ENCODE data around the gene YIF1A.
"Not testable (repeated sequence)": the region's sequence is repeated elsewhere in the genome, so short reads cannot be mapped to it uniquely, and the experiment has no call there.

YIF1A gene

DNA sequence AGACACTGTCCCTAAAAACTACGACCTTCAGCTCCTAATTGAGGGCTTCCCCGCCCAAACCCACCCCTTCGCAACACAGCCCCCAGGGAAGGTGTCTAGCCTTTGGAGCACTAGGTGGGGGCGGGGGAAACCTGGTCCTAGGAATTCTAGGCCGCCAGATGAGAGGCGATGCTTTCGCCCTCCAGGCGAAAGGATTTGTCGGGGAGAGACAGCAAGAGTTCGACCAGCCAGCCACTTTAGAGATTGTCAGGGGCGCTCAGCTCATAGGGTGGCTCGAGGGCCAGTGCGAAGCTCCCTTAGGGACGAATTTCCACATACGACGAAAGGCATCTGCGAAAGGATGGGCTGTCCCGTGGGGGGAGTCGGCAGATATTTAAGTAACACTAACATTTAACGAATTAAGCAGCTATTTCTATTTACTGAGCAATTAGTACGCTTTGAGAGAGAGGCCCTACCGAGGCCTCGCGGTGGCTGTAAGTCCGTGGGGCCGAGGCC, 22.6 kb upstream of the YIF1A start:
- DNase-seq: no peak

- DNase-seq: not testable (repeated sequence)
These were observed 22.0 kb upstream of the YIF1A start for GRCh38 chr11:66310803-66311440.

DNA sequence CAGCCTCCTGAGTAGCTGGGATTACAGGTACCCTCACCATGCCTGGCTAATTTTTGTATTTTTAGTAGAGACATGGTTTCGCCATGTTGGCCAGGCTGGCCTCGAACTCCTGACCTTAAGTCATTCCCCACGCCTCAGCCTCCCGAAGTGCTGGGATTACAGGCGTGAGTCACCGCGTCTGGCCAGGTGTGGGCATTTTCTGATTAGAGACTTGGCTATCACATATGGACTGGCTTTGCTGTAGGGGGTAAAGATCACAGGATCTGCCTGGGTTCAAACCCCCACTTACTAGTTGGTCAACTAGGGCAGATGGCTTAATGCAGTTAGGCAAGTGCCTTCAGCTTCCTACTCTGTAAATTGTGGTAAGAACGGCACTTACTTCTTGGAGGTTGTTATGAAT, 21.4 kb upstream of the YIF1A start:
- no peak for DNase-seq

DNA sequence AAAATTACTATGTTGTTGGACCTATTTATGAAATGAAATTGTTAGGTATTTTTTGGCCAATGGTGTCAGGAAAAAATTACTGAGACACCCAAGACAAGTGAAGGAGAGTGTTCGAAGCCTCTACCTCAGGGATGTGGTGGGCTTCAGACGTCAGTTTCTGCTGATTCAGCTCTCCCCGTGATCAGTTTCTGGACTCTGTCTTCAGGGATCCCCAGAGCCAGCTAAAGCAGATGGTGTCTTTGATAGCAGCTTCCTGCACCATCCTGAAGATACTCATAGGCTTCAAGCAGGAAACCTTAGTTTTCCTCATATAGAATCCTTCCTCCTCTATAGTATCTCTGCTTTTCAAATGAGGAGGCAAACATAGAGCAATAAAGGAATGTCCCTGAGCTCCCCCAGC, 20.5 kb upstream of the YIF1A start:
- no peak for DNase-seq

GRCh38 chr11:66302656-66303055, 13.7 kb upstream of the YIF1A start:
- DNase-seq: no peak

- no peak for DNase-seq
These were observed 10.2 kb upstream of the YIF1A start for GRCh38 chr11:66299186-66299585.

DNA sequence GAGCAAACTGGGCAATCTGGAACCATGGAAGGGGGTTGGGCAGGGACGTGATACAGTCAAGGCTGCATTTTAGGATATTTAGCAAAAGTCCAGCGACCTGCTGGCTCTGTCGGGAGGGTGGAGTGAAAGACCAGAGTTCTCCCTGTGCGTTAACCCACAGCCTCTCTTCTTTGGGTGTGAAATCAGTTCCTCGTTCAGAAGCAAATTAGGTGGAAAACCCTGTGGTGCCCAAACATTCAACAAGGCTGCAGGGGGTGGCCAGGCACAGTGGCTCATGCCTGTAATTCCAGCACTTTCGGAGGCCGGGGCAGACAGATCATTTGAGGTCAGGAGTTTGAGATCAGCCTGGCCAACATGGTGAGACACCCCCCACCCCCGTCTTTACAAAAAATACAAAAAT, 8.7 kb upstream of the YIF1A start:
- no peak for DNase-seq

DNA sequence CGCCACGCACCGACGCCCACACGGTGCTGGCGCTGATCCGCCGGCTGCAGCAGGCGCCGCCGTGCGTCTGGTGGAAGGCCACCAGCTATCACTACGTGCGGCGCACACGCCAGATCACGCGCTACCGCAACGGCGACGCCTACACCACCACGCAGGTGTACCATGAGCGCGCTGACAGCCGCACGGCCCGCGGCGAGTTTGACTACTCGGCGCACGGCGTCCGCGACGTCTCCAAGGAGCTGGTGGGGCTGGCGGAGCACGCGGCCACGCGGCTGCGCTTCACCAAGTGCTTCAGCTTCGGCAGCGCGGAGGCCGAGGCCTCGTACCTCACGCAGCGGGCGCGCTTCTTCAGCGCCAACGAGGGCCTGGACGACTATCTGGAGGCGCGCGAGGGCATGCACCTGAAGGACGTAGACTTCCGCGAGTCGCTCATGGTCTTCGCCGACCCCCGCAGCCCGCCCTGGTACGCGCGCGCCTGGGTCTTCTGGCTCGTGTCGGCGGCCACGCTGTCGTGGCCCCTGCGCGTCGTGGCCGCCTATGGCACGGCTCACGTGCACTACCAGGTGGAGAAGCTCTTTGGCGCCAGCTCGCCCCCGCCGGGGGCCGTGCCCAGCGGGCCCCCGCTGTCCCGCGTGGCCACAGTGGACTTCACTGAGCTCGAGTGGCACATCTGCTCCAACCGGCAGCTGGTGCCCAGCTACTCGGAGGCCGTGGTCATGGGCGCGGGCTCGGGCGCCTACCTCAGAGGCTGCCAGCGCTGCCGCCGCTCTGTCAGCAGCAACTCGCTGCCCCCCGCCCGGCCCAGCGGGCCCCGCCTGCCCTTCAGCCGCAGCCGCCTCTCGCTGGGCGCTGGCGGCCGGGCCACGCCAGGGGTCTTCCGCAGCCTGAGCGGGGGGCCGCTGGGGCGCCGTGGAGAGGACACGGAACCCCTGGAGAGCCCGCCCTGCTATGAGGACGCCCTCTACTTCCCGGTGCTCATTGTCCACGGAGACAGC, 6.0 kb upstream of the YIF1A start:
- DNase-seq: no peak

- DNase-seq: no peak
These were observed 5.1 kb upstream of the YIF1A start for GRCh38 chr11:66293777-66294625.

- DNase-seq: no peak
These were observed 4.4 kb upstream of the YIF1A start for GRCh38 chr11:66293352-66293751.

GRCh38 chr11:66292543-66293332, 3.8 kb upstream of the YIF1A start:
- DNase-seq: no peak

- DNase-seq: no peak
These were observed 3.0 kb upstream of the YIF1A start, which contains the start of gene TMEM151A for GRCh38 chr11:66291706-66292542. Gene TMEM151A, plus strand, starts transcription at chr11:66291894. Its CDS starts 120 bp downstream, at chr11:66292014.

GRCh38 chr11:66291303-66291705, 2.4 kb upstream of the YIF1A start:
- no peak for DNase-seq

- DNase-seq: no peak
These were observed 1.3 kb upstream of the YIF1A start for GRCh38 chr11:66290330-66290621.

DNA sequence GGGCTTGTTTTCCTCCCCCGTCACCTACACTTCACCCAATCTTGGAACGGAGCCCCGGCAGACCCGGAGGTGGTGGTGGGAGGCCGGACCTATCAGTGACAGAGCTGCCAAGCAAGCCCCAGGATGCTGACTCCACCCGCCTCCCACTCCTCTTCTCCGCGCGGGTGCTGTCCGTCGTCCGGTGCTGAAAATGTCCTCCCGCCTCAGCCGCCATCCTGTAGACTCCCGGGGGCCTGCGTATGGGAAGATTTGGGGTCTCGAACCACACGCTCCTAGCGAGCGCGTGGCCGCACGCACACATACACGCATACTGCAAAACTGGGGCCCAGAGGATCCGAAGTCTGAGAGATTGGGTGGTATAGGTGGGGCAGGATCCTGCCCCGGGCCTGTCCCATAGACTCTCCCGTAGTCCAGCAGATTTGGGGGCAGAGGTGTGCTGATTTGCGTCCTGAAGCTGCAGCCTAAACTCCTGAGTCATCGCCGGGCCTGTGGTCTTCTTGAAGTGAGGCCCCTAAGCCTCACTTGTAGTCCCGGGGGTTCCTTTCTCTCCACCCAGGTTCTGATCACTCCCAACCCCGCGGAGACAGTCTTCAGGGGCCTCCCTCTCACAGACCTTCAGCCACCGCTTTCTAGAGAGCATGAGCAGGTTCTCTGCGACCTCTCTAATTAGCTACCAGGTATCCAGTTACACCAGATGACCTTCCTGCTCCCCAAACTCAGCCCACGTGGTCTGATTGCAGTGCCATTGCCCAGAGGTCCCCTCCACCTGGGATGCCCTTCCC, 796 bp upstream of the YIF1A start:
- no peak for DNase-seq

GRCh38 chr11:66287889-66288670, 863 bp downstream of the YIF1A start:
- no peak for DNase-seq

- DNase-seq: no peak
These were observed 1.6 kb downstream of the YIF1A start for GRCh38 chr11:66287211-66287888.

- no peak for DNase-seq
These were observed 2.2 kb downstream of the YIF1A start for GRCh38 chr11:66286699-66287098.
